Measurements from ENCODE around the gene SREK1IP1.

SREK1IP1 gene

GRCh38 chr5:64688965-64689364 lies 79.5 kb downstream of the SREK1IP1 start:
- TF ChIP-seq, protein P1, sequence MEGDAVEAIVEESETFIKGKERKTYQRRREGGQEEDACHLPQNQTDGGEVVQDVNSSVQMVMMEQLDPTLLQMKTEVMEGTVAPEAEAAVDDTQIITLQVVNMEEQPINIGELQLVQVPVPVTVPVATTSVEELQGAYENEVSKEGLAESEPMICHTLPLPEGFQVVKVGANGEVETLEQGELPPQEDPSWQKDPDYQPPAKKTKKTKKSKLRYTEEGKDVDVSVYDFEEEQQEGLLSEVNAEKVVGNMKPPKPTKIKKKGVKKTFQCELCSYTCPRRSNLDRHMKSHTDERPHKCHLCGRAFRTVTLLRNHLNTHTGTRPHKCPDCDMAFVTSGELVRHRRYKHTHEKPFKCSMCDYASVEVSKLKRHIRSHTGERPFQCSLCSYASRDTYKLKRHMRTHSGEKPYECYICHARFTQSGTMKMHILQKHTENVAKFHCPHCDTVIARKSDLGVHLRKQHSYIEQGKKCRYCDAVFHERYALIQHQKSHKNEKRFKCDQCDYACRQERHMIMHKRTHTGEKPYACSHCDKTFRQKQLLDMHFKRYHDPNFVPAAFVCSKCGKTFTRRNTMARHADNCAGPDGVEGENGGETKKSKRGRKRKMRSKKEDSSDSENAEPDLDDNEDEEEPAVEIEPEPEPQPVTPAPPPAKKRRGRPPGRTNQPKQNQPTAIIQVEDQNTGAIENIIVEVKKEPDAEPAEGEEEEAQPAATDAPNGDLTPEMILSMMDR (IDR thresholded peaks at IDR 0.05; ENCODE audit: borderline replicate concordance, insufficient read depth, low read depth, low read length) = no peak
- H3K4me3 ChIP-seq (ENCODE audit: low read depth, low read length) = no peak overlapping the region

- H3K4me3 ChIP-seq (ENCODE audit: low read depth, low read length) = no peak overlapping the region
- TF ChIP-seq, protein P1 (IDR thresholded peaks at IDR 0.05; ENCODE audit: borderline replicate concordance, insufficient read depth, low read depth, low read length) = no peak
Measured at GRCh38 chr5:64688391-64688790, 80.1 kb downstream of the SREK1IP1 start.

DNA sequence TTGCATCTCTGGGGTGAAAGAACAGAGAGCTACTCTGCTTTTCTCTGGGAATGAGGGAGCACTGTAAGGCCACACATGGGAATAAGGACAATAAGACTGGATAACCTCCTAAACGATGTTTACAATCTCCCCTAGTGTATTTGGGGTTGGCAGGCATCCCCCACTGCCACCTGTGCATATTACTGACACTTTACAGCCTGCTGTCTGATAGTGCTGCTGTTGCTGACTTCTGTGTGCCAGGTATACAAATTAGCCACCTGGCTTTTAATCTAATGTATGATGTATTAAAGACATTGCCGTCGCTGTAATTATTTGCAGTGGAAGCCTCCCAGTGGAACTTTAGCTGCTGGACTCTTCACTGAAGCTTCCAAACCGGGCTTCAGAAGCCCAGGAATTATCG lies 82.6 kb downstream of the SREK1IP1 start:
- H3K4me3 ChIP-seq (ENCODE audit: low read depth, low read length) = no peak overlapping the region
- TF ChIP-seq, protein P1 (IDR thresholded peaks at IDR 0.05; ENCODE audit: borderline replicate concordance, insufficient read depth, low read depth, low read length) = no peak

DNA sequence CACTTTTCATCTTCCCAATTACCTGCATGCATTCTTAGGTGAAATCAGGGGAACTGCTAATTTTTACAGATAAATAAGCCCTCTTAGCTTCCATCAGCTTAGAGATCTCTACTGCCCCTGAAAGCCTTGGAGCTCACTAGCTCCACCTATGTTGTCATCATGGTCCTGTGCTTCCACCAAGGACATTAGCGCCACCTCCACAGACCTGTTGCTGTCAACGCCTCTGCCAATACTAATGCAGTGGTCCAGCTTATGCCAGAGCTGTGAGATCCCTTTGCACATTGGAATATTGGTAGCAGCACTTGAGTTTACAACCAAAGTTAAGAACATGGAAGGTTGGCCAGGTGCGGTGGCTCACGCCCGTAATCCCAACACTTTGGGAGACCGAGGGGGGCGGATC lies 85.9 kb downstream of the SREK1IP1 start:
- H3K4me3 ChIP-seq (ENCODE audit: low read depth, low read length) = no peak overlapping the region
- TF ChIP-seq, protein P1 (IDR thresholded peaks at IDR 0.05; ENCODE audit: borderline replicate concordance, insufficient read depth, low read depth, low read length) = 0 out of 2 replicates have a peak, but pooled peaks have one; percentile 21

DNA sequence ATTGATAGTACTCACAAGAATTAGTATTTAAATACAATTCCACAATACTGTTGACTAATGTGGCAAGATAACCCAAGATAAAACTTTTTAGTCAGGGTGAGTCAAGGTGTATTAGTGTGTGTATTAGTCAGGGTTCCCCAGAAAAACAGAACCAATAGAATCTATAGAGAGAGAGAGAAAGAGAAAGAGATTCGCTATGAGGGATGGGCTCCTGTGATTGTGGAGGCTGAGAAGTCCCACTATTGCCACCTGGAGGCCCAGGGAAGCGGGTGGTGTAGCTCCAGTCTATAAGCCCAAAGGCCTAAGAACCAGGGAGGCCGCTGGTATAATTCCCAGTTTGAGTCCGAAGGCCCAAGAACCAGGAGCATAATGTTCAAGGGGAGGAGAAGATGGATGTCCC lies 88.2 kb downstream of the SREK1IP1 start:
- TF ChIP-seq, protein P1 (IDR thresholded peaks at IDR 0.05; ENCODE audit: borderline replicate concordance, insufficient read depth, low read depth, low read length) = no peak
- H3K4me3 ChIP-seq (ENCODE audit: low read depth, low read length) = no peak overlapping the region

GRCh38 chr5:64678374-64678773 lies 90.1 kb downstream of the SREK1IP1 start:
- TF ChIP-seq, protein P1 (IDR thresholded peaks at IDR 0.05; ENCODE audit: borderline replicate concordance, insufficient read depth, low read depth, low read length) = no peak
- no peak overlapping the region for H3K4me3 ChIP-seq (ENCODE audit: low read depth, low read length)

DNA sequence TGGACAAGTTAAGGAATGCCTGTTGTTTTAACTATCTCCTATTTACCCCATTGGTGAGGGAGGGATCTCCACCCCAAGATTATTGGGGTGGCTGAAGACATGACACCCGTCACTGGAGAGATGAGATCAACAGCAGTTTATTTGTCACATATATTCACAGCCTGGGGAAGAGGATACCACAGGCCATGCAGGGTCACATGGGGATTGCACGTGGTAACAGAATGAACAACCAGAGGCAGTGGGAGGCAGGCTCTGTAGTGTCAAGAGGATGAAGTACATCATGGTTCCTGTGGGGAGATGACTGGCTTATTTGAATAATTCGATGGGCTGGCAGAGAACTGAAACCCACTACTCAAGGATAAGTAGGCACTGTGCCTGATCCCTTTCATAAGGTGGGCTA lies 96.8 kb downstream of the SREK1IP1 start:
- TF ChIP-seq, protein P1 (IDR thresholded peaks at IDR 0.05; ENCODE audit: borderline replicate concordance, insufficient read depth, low read depth, low read length) = no peak
- H3K4me3 ChIP-seq (ENCODE audit: low read depth, low read length) = no peak overlapping the region

Data from GM12875 (cell line).